Spleen (tissue), 7 donors: ENCODE data around the gene SLC35C1.

Source experiments
- POLR2A ChIP-seq, 3 donors: fragments of 450-650 bp; IDR thresholded peaks; one replicate each; pipeline ENCODE4 v1.5.1; 2017; ENCODE audit warnings: antibody characterized with exemption in 3 of 3, mild to moderate bottlenecking in 1 of 3
- POLR2AphosphoS5 ChIP-seq, 3 donors: sonication (generic); formaldehyde crosslinking; IDR thresholded peaks; one replicate each; pipeline ENCODE4 v1.5.1; 2017; ENCODE audit warnings: antibody characterized with exemption in 3 of 3
- TF ChIP-seq, protein P1 (sequence below), 11 experiments: fragments of 200-600 bp in 7 of 11; fragments of 450-650 bp in 4 of 11; sonication (generic) in 4 of 11; IDR thresholded peaks in 8 of 11; conservative IDR thresholded peaks in 3 of 11; 1 replicate in 7 of 11; 2 replicates in 4 of 11; pipeline versions ENCODE4 v1.4.0 to v1.8.0; 2016 to 2021; ENCODE audit warnings: antibody characterized with exemption in 11 of 11, inconsistent platforms in 4 of 11, mild to moderate bottlenecking in 1 of 11
- donor health status: DM: no; HTN: no; CAD: no; lungs with moderate emphysema.
- donor health status: DM: no; HTN: no; CAD: no.
- donor health status: DM: no; HTN: no; CAD: no.

- TF ChIP-seq, protein P1, sequence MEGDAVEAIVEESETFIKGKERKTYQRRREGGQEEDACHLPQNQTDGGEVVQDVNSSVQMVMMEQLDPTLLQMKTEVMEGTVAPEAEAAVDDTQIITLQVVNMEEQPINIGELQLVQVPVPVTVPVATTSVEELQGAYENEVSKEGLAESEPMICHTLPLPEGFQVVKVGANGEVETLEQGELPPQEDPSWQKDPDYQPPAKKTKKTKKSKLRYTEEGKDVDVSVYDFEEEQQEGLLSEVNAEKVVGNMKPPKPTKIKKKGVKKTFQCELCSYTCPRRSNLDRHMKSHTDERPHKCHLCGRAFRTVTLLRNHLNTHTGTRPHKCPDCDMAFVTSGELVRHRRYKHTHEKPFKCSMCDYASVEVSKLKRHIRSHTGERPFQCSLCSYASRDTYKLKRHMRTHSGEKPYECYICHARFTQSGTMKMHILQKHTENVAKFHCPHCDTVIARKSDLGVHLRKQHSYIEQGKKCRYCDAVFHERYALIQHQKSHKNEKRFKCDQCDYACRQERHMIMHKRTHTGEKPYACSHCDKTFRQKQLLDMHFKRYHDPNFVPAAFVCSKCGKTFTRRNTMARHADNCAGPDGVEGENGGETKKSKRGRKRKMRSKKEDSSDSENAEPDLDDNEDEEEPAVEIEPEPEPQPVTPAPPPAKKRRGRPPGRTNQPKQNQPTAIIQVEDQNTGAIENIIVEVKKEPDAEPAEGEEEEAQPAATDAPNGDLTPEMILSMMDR (IDR thresholded peaks at IDR 0.05 in 8 of 11, conservative IDR thresholded peaks at IDR 0.05 in 3 of 11), result no peak
- TF ChIP-seq POLR2AphosphoS5 (IDR thresholded peaks at IDR 0.05), result no peak
- TF ChIP-seq POLR2A (IDR thresholded peaks at IDR 0.05), result no peak
These were observed 28.0 kb downstream of the SLC35C1 start for GRCh38 chr11:45832811-45833441.
